GM12874 (cell line): ENCODE measurements around the gene MMS22L.
A peak's percentile ranks its signal among the peaks of the same experiment; 100 is the strongest.

Experiments used
- TF ChIP-seq, protein P1 (sequence below): IDR thresholded peaks from 2 replicates; pipeline ENCODE4 v1.5.1; 2011; ENCODE audit warnings: low read depth, mild to moderate bottlenecking, control low read depth, low read length, moderate library complexity; ENCODE audit not compliant: insufficient read depth

MMS22L gene

DNA sequence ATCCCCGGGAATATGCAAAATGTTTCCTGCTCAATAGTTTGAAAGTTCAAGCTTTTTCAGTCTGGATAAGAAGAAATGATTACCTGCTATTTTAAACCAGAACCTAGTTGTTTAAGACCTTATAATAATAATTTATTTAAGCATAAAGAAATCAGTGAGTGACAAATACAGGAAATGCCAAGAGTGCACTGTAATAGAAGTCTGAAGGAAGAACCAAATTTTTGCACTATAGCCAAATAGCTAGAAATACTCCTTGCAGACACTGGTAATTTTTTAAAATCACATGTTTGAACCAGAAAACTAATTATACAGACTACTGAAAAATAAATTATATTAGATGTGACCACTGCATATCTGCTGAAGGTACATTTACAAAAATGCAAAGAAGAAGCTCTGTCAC is 93.2 kb downstream of the MMS22L start:
- TF ChIP-seq, protein P1, sequence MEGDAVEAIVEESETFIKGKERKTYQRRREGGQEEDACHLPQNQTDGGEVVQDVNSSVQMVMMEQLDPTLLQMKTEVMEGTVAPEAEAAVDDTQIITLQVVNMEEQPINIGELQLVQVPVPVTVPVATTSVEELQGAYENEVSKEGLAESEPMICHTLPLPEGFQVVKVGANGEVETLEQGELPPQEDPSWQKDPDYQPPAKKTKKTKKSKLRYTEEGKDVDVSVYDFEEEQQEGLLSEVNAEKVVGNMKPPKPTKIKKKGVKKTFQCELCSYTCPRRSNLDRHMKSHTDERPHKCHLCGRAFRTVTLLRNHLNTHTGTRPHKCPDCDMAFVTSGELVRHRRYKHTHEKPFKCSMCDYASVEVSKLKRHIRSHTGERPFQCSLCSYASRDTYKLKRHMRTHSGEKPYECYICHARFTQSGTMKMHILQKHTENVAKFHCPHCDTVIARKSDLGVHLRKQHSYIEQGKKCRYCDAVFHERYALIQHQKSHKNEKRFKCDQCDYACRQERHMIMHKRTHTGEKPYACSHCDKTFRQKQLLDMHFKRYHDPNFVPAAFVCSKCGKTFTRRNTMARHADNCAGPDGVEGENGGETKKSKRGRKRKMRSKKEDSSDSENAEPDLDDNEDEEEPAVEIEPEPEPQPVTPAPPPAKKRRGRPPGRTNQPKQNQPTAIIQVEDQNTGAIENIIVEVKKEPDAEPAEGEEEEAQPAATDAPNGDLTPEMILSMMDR, result no peak

GRCh38 chr6:97187951-97188350 is 95.1 kb downstream of the MMS22L start:
- TF ChIP-seq, protein P1, result no peak

GRCh38 chr6:97186416-97186999 is 96.5 kb downstream of the MMS22L start:
- TF ChIP-seq, protein P1, result peak; percentile 80

DNA sequence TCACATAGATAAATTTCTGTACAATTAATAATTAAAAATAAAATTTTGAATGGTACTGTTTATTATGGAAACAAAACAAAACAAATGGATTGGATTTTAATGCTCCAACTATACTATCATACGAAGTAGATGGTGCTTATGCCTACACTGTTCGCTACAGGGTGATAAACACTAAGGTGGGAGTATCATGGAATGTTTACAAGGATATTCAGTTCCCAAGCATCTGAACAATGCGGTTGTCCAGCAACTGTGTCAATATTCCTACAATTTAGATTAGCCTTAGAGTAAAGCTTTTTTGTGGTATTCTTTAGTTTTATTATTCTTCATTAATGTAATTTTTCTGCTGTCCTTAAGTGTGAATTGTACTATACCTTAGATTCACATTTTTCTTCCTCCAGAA is 105.1 kb downstream of the MMS22L start:
- TF ChIP-seq, protein P1, result no peak

- TF ChIP-seq, protein P1, result no peak
These were observed 106.5 kb downstream of the MMS22L start for GRCh38 chr6:97176468-97176867.

DNA sequence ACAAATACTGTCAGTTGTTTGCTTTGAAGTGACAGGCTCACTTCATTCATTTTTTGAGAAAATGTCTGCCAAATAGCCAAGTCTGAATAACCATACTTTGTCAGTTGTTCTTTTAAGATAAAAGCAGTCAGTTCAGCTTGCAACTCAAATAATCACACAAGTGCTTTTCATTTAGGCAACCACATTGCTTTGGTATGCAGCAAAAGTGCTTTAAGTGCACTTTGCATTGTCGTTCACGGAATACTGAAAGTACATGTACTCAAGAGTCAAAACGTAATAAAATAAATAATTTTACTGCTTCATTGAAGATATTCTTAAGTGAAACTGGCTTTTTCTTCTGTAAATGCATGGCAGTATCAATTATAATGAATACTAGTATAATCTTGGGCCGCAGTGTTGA is 107.2 kb downstream of the MMS22L start:
- TF ChIP-seq, protein P1, result no peak

GRCh38 chr6:97174471-97174870 is 108.5 kb downstream of the MMS22L start:
- TF ChIP-seq, protein P1, result no peak
